ENCODE data around the gene TRIO. TPM values are rescaled to one million over a fixed set of nuclear protein-coding genes. Genes with fewer than 3 reads are reported as not detected.

Gene TRIO
- polyA plus RNA-seq, 3 donors: 1.7 to 45.8 (median 2.1) TPM

- no peaks in the 10 kb centered on the region for H3K9me3 ChIP-seq (replicated peaks in 1 of 2; ENCODE audit: control insufficient read depth in 1 of 2, insufficient read depth in 1 of 2, low read length in 2 of 2)
- peaks cover 46% of the 10 kb centered on the region for H4K20me1 ChIP-seq (ENCODE audit: insufficient read depth, low read length)
- peaks cover 50% of the 10 kb centered on the region for H3K79me2 ChIP-seq (ENCODE audit: insufficient read depth, low read length)
- peak overlapping the region in 1 of 2 donors; percentile 23 for H3K27ac ChIP-seq (ENCODE audit: low read depth in 1 of 2, low read length in 2 of 2)
- H3K9ac ChIP-seq (ENCODE audit: insufficient read depth, low read length, poor library complexity, severe bottlenecking): peak overlapping the region; percentile 71
- H2AFZ ChIP-seq (ENCODE audit: insufficient read depth, low read depth, low read length, poor library complexity, severe bottlenecking): peak overlapping the region; percentile 66
- peak overlapping the region in 6 of 7 donors; percentile 58 to 83 (median 75) for H3K27ac Mint-ChIP-seq
- peaks cover 33% of the 10 kb centered on the region for H3K4me1 Mint-ChIP-seq
- peak overlapping the region; percentile 91 to 92 for H3K4me3 Mint-ChIP-seq
- under 1% methylated on average over 83 of the region's 85 CpGs for WGBS (ENCODE audit: insufficient coverage)
- H3K36me3 Mint-ChIP-seq: peaks cover 0 to 4% of the 10 kb centered on the region in 2 donors
- peaks cover 0 to 10% (median 7%) of the 10 kb centered on the region in 3 donors for H3K27me3 Mint-ChIP-seq (ENCODE audit: low read depth in 3 of 3)
- H3K27me3 ChIP-seq (ENCODE audit: control insufficient read depth in 2 of 2, insufficient read depth in 2 of 2, low read length in 2 of 2): peaks cover 0 to 4% of the 10 kb centered on the region in 2 donors
- intact Hi-C loops (cut with micrococcal nuclease): loop anchor here (2.0 to 10.0 kb wide), 3 partner anchors 61 to 127 kb away; no protein-coding TSS in a partner anchor
- H3K4me3 ChIP-seq (replicated peaks in 1 of 3; ENCODE audit: low read depth in 2 of 3, low read length in 3 of 3): peak overlapping the region; percentile 68 to 78 (median 75)
- H3K4me1 ChIP-seq (ENCODE audit: control insufficient read depth in 1 of 2, insufficient read depth in 2 of 2, low read length in 2 of 2): peaks cover 19 to 32% of the 10 kb centered on the region in 2 donors
- H3K4me2 ChIP-seq (replicated peaks; ENCODE audit: extremely low read depth, low read length, poor library complexity, severe bottlenecking): peak overlapping the region; percentile 96
- no peaks in the 10 kb centered on the region for H3K9me3 Mint-ChIP-seq
- DNase-seq: peak in 1 of 3 donors; percentile 20
- no peaks in the 10 kb centered on the region for H3K36me3 ChIP-seq (replicated peaks in 1 of 2; ENCODE audit: control insufficient read depth in 1 of 2, insufficient read depth in 2 of 2, low read length in 2 of 2)
- TF ChIP-seq CTCF (IDR thresholded peaks at IDR 0.05): no peak
Observed at GRCh38 chr5:14143841-14144585, 871 bp downstream of the TRIO start.

GRCh38 chr5:14144586-14145434 is 1.7 kb downstream of the TRIO start:
- peak overlapping the region; percentile 91 to 92 for H3K4me3 Mint-ChIP-seq
- peaks cover 0 to 10% (median 2%) of the 10 kb centered on the region in 3 donors for H3K27me3 Mint-ChIP-seq (ENCODE audit: low read depth in 3 of 3)
- Histone ChIP-seq H3K9ac (ENCODE audit: insufficient read depth, low read length, poor library complexity, severe bottlenecking) (peak overlapping the region; percentile 71), H3K27ac (ENCODE audit: low read depth in 1 of 2, low read length in 2 of 2) (peak overlapping the region in 1 of 2 donors; percentile 54), H3K79me2 (ENCODE audit: insufficient read depth, low read length) (peaks cover 58% of the 10 kb centered on the region), H3K4me2 (replicated peaks; ENCODE audit: extremely low read depth, low read length, poor library complexity, severe bottlenecking) (peak overlapping the region; percentile 96), H2AFZ (ENCODE audit: insufficient read depth, low read depth, low read length, poor library complexity, severe bottlenecking) (peak overlapping the region; percentile 66), H3K9me3 (replicated peaks in 1 of 2; ENCODE audit: control insufficient read depth in 1 of 2, insufficient read depth in 1 of 2, low read length in 2 of 2) (no peaks in the 10 kb centered on the region), H3K36me3 (replicated peaks in 1 of 2; ENCODE audit: control insufficient read depth in 1 of 2, insufficient read depth in 2 of 2, low read length in 2 of 2) (no peaks in the 10 kb centered on the region), H3K4me3 (replicated peaks in 1 of 3; ENCODE audit: low read depth in 2 of 3, low read length in 3 of 3) (peak overlapping the region; percentile 68 to 78 (median 75)), H4K20me1 (ENCODE audit: insufficient read depth, low read length) (peaks cover 54% of the 10 kb centered on the region), H3K4me1 (ENCODE audit: control insufficient read depth in 1 of 2, insufficient read depth in 2 of 2, low read length in 2 of 2) (peaks cover 19 to 32% of the 10 kb centered on the region in 2 donors), H3K27me3 (ENCODE audit: control insufficient read depth in 2 of 2, insufficient read depth in 2 of 2, low read length in 2 of 2) (peaks cover 0 to 2% of the 10 kb centered on the region in 2 donors)
- intact Hi-C loops (cut with micrococcal nuclease): loop anchor here (5.0 to 10.0 kb wide), 2 partner anchors 60 to 67 kb away; no protein-coding TSS in a partner anchor
- peak overlapping the region in 5 of 7 donors; percentile 45 to 87 (median 83) for H3K27ac Mint-ChIP-seq
- H3K4me1 Mint-ChIP-seq: peaks cover 41% of the 10 kb centered on the region
- H3K9me3 Mint-ChIP-seq: no peaks in the 10 kb centered on the region
- peak; percentile 64 to 75 (median 67) for DNase-seq
- under 1% methylated on average over 80 of the region's 85 CpGs for WGBS (ENCODE audit: insufficient coverage)
- H3K36me3 Mint-ChIP-seq: peaks cover 0 to 7% of the 10 kb centered on the region in 2 donors
- TF ChIP-seq CTCF (IDR thresholded peaks at IDR 0.05): no peak

All from CD14-positive monocyte (primary cell).